HG03045 (cell line): Measurements from ENCODE around the gene GPRASP3.
A peak's percentile ranks its signal among the peaks of the same experiment; 100 is the strongest.
"Not testable (repeated sequence)": the region's sequence is repeated elsewhere in the genome, so short reads cannot be mapped to it uniquely, and the experiment has no call there.

Source experiments
- ATAC-seq: cut with Tn5 transposase; IDR thresholded peaks from one replicate; pipeline ENCODE4 v1.9.1; 2021; ENCODE audit warnings: mild to moderate bottlenecking, moderate library complexity; ENCODE audit not compliant: unreplicated experiment

GPRASP3 gene, protein sequence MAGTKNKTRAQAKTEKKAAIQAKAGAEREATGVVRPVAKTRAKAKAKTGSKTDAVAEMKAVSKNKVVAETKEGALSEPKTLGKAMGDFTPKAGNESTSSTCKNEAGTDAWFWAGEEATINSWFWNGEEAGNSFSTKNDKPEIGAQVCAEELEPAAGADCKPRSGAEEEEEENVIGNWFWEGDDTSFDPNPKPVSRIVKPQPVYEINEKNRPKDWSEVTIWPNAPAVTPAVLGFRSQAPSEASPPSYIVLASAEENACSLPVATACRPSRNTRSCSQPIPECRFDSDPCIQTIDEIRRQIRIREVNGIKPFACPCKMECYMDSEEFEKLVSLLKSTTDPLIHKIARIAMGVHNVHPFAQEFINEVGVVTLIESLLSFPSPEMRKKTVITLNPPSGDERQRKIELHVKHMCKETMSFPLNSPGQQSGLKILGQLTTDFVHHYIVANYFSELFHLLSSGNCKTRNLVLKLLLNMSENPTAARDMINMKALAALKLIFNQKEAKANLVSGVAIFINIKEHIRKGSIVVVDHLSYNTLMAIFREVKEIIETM

DNA sequence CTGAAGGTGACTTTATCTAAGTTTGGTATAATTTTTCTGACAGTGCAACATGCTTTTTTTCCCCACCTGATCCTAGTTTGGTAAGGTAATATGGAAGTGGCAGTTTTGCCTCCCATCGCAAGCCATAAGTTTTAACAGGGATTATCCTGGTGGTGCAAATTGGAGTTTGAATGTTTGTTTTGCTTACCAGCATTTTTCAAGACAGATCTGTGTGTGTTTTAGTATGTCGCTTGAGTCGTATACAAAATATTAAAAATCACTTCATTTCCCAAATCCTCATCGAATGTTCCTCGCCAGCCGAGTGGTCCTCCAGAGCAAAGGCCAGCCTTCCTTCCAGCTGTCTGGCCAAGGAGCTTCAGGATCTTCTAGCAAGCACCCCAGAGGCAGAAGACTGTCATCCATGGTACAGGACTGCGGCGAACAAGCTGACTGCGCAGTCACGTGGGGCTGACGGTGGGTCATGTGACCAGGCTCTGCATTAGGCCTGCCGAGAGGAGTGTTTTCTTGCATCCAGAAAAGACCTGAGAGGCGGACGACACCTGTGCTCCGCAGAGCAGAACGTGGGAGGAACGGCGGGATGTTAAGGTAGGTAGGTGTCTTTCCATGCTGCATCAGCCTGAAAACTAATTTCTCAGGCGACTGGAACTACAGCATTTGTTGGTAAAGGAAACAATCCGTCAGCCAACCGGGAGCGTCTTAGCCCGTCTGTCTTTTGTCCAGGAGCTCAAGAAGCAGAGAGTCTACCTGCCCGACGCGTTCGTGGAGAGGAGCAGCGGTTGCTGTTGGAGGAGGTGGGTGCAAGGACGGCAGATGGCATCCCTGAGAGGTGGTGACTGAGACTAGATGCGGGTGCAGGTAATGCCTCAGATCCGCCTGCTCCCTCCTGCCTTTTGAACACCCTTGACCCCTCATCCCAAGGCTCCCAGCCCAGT, at the start of gene GPRASP3:
GPRASP3 (plus strand) TSS at position 507 of the 932 bp plus-strand sequence. CDS start 28,253 bp downstream, outside the sequence.
- peak; percentile 97 for ATAC-seq

DNA sequence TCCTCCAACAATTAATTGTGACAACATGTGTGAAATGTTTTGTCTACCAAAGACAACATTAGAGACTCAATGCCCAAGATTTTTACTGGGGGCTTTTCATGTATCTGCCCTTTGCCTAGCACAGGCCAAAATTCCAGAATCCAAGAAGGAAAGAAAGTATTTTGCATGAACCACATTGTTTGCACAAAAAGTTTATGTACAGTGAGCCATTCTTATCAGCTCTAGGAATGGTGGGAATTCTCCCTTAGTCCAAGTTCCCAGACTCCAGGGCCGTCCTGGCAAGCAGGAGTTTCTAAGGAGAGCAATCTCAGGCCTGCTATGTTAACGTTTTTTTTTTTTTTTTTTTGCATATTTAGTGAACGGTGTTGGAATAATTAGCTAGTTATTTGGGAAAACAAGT, 47.7 kb upstream of the GPRASP3 start:
- ATAC-seq, result no peak

DNA sequence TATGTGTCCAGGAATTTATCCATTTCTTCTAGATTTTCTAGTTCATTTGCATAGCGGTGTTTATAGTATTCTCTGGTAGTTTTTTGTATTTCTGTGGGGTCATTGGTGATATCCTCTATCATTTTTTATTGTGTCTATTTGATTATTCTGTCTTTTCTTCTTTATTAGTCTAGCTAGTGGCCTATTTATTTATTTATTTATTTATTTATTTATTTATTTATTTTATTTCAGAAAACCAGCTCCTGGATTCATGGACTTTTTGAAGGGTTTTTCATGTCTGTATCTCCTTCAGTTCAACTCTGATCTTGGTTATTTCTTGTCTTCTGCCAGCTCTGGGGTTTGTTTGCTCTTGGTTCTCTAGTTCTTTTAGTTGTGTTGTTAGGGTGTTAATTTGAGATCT, 43.1 kb upstream of the GPRASP3 start:
- ATAC-seq, result not testable (repeated sequence)

DNA sequence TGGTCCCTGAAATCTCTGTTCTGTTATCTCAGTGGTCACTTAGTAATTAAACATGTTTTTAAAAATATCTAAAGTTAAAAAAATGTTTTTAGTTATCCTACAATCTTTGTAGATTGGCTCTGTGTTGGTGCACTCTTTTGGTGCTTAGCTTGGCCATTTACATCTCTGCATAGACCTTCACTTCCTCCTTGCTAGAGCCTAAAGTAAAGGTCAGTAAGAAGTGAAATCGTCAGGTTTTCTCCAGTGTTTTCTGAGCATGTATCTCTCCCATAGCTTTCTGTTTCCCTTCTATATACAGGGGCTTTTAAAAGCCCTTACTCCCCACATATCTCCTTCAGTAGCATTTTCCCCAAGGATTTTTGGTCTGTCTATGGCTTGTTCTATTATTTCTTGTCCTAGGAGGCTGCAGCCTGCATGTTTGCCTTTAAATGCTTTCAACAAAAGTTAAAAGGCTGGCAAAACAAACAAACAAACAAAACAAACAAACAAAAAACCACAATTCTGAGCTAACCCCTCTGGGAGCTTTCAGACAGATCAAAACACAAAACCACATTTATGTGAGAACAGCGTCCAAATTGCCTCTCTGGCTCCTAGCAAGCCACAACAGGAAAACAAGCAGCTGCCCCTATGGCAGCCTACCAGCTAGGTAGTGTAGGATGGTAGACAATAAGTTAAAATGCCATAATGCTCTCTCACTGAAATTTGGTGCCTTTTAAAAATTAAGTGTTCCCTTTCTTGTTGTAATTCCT, 35.6 kb upstream of the GPRASP3 start:
- ATAC-seq, result no peak

DNA sequence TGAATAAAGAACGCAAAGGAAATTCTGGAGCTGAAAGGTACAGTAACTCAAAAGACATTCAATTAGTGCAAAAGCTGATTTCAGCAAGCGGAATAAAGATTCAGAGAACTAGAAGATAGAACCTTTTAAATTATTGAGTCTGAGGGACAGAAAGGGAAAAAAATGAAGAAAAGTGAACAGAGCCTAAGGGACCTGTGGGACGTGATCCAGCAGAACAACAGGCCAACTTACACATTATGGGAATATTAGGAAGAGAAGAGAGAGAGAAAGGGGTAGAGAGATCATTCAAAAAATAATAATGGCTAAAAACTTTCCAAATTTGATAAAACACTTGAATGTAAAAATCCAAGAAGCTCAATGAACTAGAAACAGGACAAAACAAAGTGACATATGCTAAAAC, 25.8 kb upstream of the GPRASP3 start:
- no peak for ATAC-seq

DNA sequence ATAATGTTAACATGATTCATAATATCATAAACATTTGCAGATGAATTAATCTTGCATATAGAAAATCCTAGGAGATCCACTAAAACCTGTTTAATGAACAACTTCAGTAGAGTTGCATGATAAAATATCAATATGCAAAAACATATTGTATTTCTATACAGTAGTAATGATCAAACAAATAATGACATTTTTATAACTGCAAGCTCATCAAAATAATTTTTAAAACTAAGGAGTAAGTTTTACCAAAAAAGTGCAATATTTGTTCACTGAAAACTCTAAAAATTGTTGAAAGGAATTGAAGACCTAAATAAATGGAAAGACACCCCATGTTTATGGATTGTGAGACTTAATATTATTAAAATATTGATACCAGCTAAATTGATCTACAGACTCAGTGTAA, 24.2 kb upstream of the GPRASP3 start:
- no peak for ATAC-seq

DNA sequence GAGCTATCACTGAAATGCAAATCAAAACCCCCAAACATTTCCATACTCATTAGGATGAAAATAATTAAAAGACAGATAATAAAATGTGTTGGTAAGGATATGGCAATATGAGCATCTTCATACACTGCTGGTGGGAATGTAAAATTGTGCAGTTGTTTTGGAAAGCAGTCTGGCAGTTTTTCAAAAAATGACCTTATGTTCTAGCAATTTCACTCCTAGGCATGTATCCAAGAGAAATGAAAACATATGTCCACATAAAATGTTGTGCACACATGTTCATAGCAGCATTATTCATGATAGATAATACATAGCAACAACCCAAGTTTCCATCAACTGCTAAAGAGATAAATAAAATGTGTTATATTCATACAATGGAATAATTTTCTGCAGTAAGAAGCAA, 23.0 kb upstream of the GPRASP3 start:
- no peak for ATAC-seq

DNA sequence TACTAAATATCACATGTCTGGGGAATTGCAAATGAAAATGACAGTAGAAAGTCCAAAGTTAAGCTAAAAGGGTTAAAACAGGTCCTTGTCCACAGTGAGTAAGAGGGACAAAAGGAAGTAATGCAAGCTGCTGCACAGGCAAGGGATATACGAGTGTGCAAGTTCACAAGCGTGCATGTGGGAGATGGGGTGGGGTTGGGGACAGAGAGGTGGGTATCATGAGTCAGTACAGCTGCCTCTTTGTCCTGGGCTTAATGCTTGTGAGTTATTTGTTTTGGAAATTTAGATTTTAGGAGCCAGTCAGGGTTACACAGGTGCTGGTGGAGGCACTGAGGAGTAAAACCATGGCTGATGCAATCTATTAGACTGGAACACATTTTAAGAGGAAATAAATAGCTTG, 11.6 kb upstream of the GPRASP3 start:
- no peak for ATAC-seq

DNA sequence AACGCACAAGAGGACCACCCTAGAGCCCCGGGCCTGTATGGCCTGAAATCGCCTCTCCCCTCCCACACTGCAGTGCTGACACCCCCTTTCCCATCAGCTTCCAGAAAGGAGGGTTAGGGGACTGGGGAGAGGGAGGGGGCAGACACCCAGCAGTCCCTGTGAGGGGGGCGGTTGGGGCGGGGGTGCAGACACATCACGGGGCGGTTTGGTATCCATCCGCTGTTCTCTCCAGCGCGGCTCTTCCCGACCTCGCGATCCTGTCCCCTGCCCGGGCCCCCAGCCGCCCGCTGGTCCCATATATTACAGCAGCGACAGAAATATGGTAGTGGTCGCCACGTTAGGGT, 8.7 kb upstream of the GPRASP3 start:
- ATAC-seq, result no peak

DNA sequence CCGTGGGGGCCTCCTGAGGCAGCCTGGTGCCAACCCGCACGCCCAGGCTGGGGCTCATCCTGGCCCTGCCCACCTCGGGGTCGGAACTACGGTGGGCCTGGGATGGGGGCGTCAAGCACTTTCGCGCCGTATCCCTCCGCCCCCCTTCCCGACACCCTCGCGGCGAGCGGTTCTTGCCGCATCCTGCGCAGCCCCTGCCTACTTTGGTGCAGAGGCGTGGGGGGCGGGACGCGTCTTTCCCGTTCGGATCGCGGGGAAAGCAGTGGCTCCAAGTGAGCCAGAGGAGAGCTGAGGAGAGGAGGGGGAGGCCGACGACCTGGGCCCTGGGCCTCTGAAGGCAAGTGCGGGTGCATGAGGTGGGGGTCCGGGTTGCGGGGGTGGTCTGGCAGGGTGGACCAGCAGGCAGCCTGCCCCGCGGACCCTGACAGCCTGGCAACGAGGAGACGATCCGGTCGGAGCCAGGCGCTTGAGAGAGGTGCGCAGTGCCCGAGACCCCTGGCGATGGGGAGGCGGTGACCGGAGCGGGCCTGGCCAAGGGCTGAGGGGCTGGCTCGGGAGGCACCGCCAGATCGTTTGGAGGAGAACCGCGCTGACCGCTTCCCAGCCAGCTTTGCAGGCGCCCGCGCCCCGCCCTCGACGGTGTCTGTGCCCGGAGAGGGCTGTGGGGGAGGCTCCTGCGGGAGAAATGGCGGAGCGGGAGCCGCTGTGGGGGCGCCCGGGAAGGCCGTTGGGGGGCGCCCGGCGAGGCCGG, 8.2 kb upstream of the GPRASP3 start, which contains the start of gene GPRASP2:
GPRASP2 (plus strand) TSS at position 233 of the 751 bp plus-strand sequence. CDS start 2,422 bp downstream, outside the sequence.
- ATAC-seq, result no peak

DNA sequence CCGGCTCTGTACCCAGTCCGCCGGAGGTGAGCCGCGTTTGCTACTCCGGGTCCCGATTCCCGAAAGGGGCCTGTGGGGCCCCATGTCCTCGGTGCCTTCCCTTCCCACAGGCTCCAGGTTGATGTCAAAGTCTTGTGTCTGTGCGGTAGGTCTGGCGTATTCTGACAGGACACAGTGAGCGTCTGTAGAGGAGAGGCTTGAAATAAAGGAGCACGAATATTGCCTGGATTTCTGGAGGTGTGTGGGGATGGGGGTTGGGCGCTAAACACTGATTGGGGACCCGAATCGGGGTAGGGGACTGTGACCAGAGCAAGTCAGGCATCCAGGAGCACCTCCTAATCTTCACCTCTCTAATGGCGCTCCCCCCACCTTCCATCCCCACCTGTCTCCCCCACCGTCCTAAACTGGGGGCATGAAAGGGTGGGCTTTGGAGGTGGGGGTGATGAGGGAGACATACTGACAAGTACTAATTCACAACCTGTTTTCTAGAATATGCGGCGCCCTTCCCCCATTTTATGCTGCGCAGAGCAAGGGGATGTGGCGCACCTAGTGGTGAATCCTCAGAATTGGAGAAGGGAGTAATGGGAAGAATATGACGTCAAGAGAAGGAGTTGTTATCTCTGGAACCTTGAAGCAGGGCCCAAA, 7.4 kb upstream of the GPRASP3 start:
- ATAC-seq, result no peak

DNA sequence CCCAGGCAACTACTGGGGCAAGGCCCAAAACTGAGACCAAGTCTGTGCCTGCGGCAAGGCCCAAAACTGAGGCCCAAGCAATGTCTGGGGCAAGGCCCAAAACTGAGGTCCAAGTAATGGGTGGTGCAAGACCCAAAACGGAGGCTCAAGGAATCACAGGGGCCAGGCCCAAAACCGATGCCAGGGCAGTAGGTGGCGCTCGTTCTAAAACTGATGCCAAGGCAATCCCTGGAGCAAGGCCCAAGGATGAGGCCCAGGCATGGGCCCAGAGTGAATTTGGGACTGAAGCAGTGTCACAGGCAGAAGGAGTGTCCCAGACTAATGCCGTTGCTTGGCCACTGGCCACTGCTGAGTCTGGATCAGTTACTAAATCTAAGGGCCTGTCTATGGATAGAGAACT, 5.5 kb upstream of the GPRASP3 start:
- no peak for ATAC-seq

DNA sequence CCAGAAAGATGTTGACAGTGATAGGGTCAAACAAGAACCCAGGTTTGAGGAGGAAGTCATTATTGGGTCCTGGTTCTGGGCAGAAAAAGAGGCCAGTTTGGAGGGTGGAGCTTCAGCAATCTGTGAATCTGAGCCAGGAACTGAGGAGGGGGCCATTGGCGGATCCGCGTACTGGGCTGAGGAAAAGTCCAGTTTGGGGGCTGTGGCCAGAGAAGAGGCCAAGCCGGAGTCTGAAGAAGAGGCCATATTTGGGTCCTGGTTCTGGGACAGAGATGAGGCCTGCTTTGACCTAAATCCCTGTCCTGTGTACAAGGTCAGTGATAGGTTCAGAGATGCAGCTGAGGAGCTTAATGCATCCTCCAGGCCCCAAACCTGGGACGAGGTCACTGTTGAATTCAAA, 4.6 kb upstream of the GPRASP3 start:
- ATAC-seq, result no peak

DNA sequence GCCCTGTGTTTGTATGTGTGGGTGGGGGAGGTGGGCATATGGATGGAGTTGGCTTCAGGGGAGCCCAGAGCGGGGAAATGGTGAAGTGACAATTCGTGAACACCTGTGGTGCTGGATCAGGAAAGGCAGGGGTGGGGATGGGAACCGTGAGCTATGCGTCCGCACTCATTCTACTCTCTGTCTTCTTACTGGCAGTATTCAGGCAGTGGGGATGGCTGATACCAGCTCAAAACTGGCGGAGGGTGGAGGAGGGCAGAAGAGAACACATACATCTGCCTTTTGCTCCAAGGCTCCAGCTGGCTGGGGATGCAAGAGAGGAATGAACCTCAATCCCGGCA, 595 bp downstream of the GPRASP3 start:
- ATAC-seq, result not testable (repeated sequence)

DNA sequence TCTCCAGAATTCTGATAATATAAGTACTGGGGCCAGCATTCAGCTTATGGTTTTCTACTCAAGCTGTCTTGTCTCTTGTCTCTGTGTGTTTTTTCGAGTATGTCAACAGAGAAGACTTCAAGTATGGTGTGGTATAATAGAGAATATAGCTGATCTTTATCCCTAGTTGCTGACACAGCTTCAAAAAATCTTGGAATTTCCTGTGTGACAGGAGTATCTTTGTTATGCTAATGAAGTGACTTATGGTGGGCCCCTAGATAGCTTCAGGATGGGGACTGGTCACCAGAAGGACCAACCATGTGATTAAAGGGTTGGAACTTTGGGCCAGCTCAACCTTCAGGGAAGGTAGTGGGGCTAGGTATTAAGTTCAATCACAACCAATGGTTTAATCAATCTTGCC, 2.9 kb downstream of the GPRASP3 start:
- no peak for ATAC-seq

DNA sequence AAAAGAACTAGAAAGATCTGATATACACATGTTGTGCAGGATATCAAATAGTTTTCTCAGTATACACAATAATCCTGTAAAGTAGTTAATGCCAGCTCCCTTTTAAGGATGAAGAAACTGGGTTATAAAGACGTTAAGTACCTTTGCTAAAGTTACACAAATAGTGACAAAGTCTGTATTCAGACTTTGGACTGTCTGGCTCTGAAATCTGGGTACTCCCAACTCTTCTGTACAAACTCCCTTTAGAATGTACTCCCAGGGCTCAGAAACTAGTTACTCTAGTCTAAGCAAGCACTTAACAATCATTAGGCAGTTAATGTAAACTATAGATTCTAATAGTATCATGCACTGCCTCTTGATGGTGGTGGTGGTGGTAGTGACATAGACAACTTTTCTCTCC, 7.2 kb downstream of the GPRASP3 start:
- no peak for ATAC-seq

DNA sequence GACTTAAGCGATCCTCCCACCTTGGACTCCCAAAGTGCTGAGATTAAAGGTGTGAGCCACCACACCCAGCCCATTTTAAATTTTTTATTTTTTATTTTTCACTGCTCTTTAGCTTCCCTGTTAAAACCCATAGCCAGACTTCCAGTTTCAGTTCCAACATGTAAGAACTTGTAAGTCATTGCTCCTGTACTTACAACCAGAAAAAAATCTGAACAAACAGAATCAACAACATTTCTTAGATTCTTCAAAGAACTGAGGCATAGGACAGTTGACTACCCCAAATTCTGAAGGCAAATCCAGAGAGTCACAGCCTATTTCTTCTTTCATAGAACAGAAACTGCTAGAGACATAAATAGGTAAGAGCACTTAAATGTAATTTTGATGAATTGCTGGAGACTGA, 8.1 kb downstream of the GPRASP3 start:
- no peak for ATAC-seq

DNA sequence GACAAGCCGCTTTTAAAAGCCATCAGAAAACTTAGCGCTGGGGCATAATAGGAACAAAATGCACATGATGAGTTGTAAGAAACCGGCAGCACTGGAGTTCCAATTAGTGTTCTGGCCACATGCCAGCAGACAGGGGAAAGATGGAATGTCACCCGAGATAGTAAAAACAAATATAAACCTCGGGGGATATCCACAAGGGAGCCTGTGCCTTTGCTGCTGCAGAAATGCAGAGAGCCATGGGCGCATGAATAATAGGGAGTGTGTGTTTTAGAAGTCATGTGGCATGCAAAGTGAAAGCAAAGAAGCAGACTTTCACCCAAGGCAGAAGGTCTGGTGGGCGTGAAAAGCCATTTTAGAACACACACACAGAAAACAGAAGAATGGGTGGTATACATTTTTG, 19.1 kb downstream of the GPRASP3 start:
- ATAC-seq, result no peak

DNA sequence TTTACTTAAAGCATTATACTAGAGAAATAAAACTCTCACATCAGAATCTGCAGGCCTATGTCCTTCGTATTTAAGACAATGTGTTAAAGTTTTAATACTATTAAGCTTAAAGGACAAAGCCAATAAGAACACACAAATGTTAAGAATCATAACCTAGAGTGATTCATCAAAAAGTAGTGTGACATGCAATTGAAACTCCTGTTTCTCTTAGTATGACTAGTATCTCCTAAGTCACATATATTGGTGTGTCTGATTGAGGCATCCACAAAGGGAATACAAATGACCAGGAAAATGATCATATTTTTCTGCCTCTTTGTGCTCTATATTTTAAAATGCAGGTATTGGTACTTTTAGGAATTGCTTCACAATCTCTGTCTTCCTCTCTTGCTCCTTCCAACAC, 23.8 kb downstream of the GPRASP3 start:
- no peak for ATAC-seq

DNA sequence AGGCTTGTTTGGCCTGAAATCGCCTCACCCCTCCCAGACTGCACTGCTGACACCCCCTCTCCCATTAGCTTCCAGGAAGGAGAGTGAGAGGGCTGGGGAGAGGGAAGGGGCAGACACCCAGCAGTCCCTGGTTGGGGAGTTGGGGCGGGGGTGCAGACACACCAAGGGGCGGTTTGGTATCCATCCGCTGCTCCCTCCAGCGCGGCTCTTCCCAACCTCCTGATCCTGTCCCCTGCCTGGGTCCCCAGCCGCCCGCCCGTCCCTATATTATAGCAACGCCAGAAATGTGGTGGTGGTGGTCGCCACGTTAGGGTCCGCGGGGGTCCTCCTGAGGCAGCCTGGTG, 24.9 kb downstream of the GPRASP3 start:
- no peak for ATAC-seq
